K562 (cell line): ENCODE results near the gene MAGI2. TPM values are rescaled to one million over a fixed set of nuclear protein-coding genes. Genes with fewer than 3 reads are reported as not detected.

ENCODE experiments used
- ATAC-seq: fragments of 200-7000 bp; cut with Tn5 transposase; 3 replicates; pipeline ENCODE4 v1.9.1; 2020; ENCODE audit warnings: moderate library complexity
- BruUV-seq: library from RNA; stranded (reverse); fragments of 400-500 nt; replicated peaks from 2 replicates; lab custom pipeline; 2021; lab: Mats Ljungman, UMichigan
- CTCF ChIA-PET: fragments of 300-600 bp; formaldehyde crosslinking; extraction: SDS; loops from one replicate; lab custom pipeline; 2021; ENCODE audit warnings: low intra/inter-chr PET ratio; lab: Yijun Ruan, JAX
- POLR2A ChIA-PET: fragments of 300-600, 350-650 bp; sonication (Branson Sonifier 250); formaldehyde crosslinking; extraction: SDS; loops from one replicate; lab custom pipeline; 2021; ENCODE audit warnings: antibody characterized with exemption, inconsistent platforms; lab: Yijun Ruan, JAX
- DNase-seq, 4 experiments: peaks; one replicate each; pipeline versions ENCODE4 v3.0.0 to v3.0.0-alpha.2; 2011 to 2018; ENCODE audit warnings: low spot score in 3 of 4, mixed read lengths in 3 of 4; ENCODE audit errors: extremely low read depth in 1 of 4
- FAIRE-seq: peaks from 2 replicates; lab custom pipeline; 2011; peaks lifted over from hg19 to GRCh38; lab: Jason Lieb, UNC
- H2AFZ ChIP-seq: 2 replicates; pipeline ENCODE4 v1.6.0; 2011; ENCODE audit warnings: low read depth, low read length, control low read depth, inconsistent platforms
- H3K27ac ChIP-seq: fragments of 200-600 bp; 3 replicates; pipeline ENCODE4 v1.8.0; 2011; ENCODE audit warnings: low read depth, mild to moderate bottlenecking, control low read depth, inconsistent platforms, low read length, moderate library complexity, mixed read lengths; ENCODE audit errors: extremely low read depth
- H3K27me3 ChIP-seq, 2 experiments: fragments of 300-600 bp in 1 of 2; 2 replicates in 1 of 2; 3 replicates in 1 of 2; pipeline versions ENCODE4 v1.6.0 to v1.8.0; 2011; ENCODE audit warnings: inconsistent platforms in 2 of 2, low read length in 2 of 2, mild to moderate bottlenecking in 1 of 2, mixed read lengths in 1 of 2, moderate library complexity in 1 of 2; ENCODE audit not compliant: control insufficient read depth in 2 of 2, insufficient read depth in 2 of 2
- H3K36me3 ChIP-seq: fragments of 300-600 bp; 3 replicates; pipeline ENCODE4 v1.8.0; 2011; ENCODE audit warnings: mild to moderate bottlenecking, low read length, inconsistent platforms; ENCODE audit not compliant: control insufficient read depth, insufficient read depth
- H3K4me1 ChIP-seq, 2 experiments: fragments of 200-600 bp in 1 of 2; replicated peaks in 1 of 2; 2 replicates in 1 of 2; 3 replicates in 1 of 2; pipeline versions ENCODE4 v1.5.1 to v1.8.0; 2011; ENCODE audit warnings: inconsistent platforms in 2 of 2, low read length in 2 of 2, mild to moderate bottlenecking in 1 of 2, mixed read lengths in 1 of 2, moderate library complexity in 1 of 2; ENCODE audit not compliant: control insufficient read depth in 2 of 2, insufficient read depth in 2 of 2
- H3K4me2 ChIP-seq: 2 replicates; pipeline ENCODE4 v1.6.1; 2011; ENCODE audit warnings: low read length, control low read depth, inconsistent platforms, mixed read lengths; ENCODE audit not compliant: insufficient read depth
- H3K4me3 ChIP-seq: fragments of 200-600 bp; sonication (generic), shearing (Covaris generic); 2 replicates; pipeline ENCODE4 v1.5.1; 2016; ENCODE audit warnings: control low read depth, inconsistent platforms
- H3K79me2 ChIP-seq: fragments of 200-600 bp; 3 replicates; pipeline ENCODE4 v1.8.0; 2011; ENCODE audit warnings: low read length, inconsistent platforms; ENCODE audit not compliant: control insufficient read depth, insufficient read depth
- H3K9ac ChIP-seq, 2 experiments: 2 replicates each; pipeline versions ENCODE4 v1.6.0 to v1.6.1; 2011; ENCODE audit warnings: low read depth in 2 of 2, low read length in 2 of 2, control low read depth in 1 of 2, inconsistent platforms in 1 of 2, mild to moderate bottlenecking in 1 of 2, mixed read lengths in 1 of 2; ENCODE audit not compliant: insufficient read depth in 1 of 2
- H3K9me1 ChIP-seq: one replicate; pipeline ENCODE4 v1.6.0; 2011; ENCODE audit warnings: inconsistent platforms, mild to moderate bottlenecking, low read length, moderate library complexity; ENCODE audit not compliant: control insufficient read depth, insufficient read depth
- H3K9me3 ChIP-seq: replicated peaks from 2 replicates; pipeline ENCODE4 v1.5.1; 2011; ENCODE audit warnings: low read depth, low read length, inconsistent platforms; ENCODE audit not compliant: control insufficient read depth, insufficient read depth
- H4K20me1 ChIP-seq: replicated peaks from 2 replicates; pipeline ENCODE4 v1.6.1; 2011; ENCODE audit warnings: low read length, inconsistent platforms, mixed read lengths; ENCODE audit not compliant: control insufficient read depth, insufficient read depth
- ATF1 ChIP-seq, 2 experiments: fragments of 450-650 bp in 1 of 2; IDR thresholded peaks; 2 replicates each; pipeline ENCODE4 v1.6.1; 2016; ENCODE audit warnings: missing compliant biosample characterization in 1 of 2, missing genetic modification characterization in 1 of 2
- BRD9 ChIP-seq: fragments of 450-650 bp; IDR thresholded peaks from 2 replicates; pipeline ENCODE4 v1.6.1; 2018; ENCODE audit warnings: low read depth; ENCODE audit not compliant: partially characterized antibody
- C11orf30 ChIP-seq: fragments of 450-650 bp; IDR thresholded peaks from 2 replicates; pipeline ENCODE4 v1.6.1; 2016; ENCODE audit warnings: low read depth, mild to moderate bottlenecking
- CCNT2 ChIP-seq: IDR thresholded peaks from 2 replicates; pipeline ENCODE4 v1.6.1; 2011; ENCODE audit warnings: borderline replicate concordance, low read depth, mild to moderate bottlenecking, moderate library complexity, mixed read lengths, low read length; ENCODE audit not compliant: insufficient read length; ENCODE audit errors: extremely low read depth
- FOXP1 ChIP-seq: sonication (generic); formaldehyde crosslinking; IDR thresholded peaks from 2 replicates; pipeline ENCODE4 v1.8.0; 2022; ENCODE audit warnings: mild to moderate bottlenecking, missing genetic modification reagents
- MAFF ChIP-seq: IDR thresholded peaks from 2 replicates; pipeline ENCODE4 v1.6.1; 2012; ENCODE audit warnings: low read length, improper control_type of control experiment
- MAFG ChIP-seq: fragments of 450-650 bp; conservative IDR thresholded peaks from 2 replicates; pipeline ENCODE4 v1.6.1; 2016; ENCODE audit warnings: missing genetic modification characterization, missing compliant biosample characterization
- MAFK ChIP-seq: IDR thresholded peaks from 2 replicates; pipeline ENCODE4 v1.6.1; 2011; ENCODE audit warnings: low read length, improper control_type of control experiment
- MXI1 ChIP-seq: IDR thresholded peaks from 2 replicates; pipeline ENCODE4 v1.6.1; 2011; ENCODE audit warnings: low read depth, mild to moderate bottlenecking, improper control_type of control experiment, low read length
- NFXL1 ChIP-seq: fragments of 450-650 bp; formaldehyde crosslinking; IDR thresholded peaks from 2 replicates; pipeline ENCODE4 v1.4.0; 2021; ENCODE audit warnings: mild to moderate bottlenecking
- RBM39 ChIP-seq: fragments of 200-400 bp; formaldehyde crosslinking; optimal IDR thresholded peaks from 2 replicates; pipeline ENCODE3; 2018; ENCODE audit warnings: low read depth, low read length
- SUPT5H ChIP-seq: fragments of 450-650 bp; IDR thresholded peaks from 2 replicates; pipeline ENCODE4 v1.6.1; 2016
- ZNF121 ChIP-seq: sonication (generic); formaldehyde crosslinking; conservative IDR thresholded peaks from 2 replicates; pipeline ENCODE4 v1.8.0; 2022; ENCODE audit warnings: missing genetic modification reagents
- ZNF316 ChIP-seq: fragments of 450-650 bp; IDR thresholded peaks from 2 replicates; pipeline ENCODE4 v1.6.1; 2016
- ZNF324 ChIP-seq: fragments of 250-450 bp; sonication (Bioruptor Pico); IDR thresholded peaks from 2 replicates; pipeline ENCODE4 v1.4.0; 2020; ENCODE audit warnings: mild to moderate bottlenecking
- ZNF77 ChIP-seq: fragments of 250-450 bp; sonication (Bioruptor Pico); IDR thresholded peaks from 2 replicates; pipeline ENCODE4 v1.5.0; 2020
- ZZZ3 ChIP-seq: fragments of 450-650 bp; IDR thresholded peaks from 2 replicates; pipeline ENCODE4 v1.6.1; 2016; ENCODE audit warnings: antibody characterized with exemption, mild to moderate bottlenecking, moderate library complexity
- WGBS: fragments of 100-300 bp; shearing (Covaris generic); methylation state at CpG from one replicate; pipeline ENCODE4 v1.1.6; 2016; ENCODE audit warnings: low coverage, mixed read lengths; ENCODE audit not compliant: insufficient coverage; ENCODE audit errors: missing lambda C conversion rate; 5-methylcytosine and 5-hydroxymethylcytosine counted together
- in situ Hi-C: fragments of 300-500 bp; cut with MboI; formaldehyde crosslinking; loops from 4 replicates; pipeline ENCODE4 v1.15.0; 2018; ENCODE audit warnings: inconsistent platforms, mixed read lengths
- intact Hi-C: fragments of 100-400 bp; cut with micrococcal nuclease; formaldehyde crosslinking; loops from 2 replicates; pipeline ENCODE4 v1.14.2; 2022
- polyA plus RNA-seq, 8 experiments: library from polyadenylated mRNA; depleted of rRNA in 4 of 8; stranded (reverse) in 5 of 8; unstranded in 3 of 8; fragments of >200 nt; fragmentation: Nextera tagmentation in 2 of 8; fragmentation: Illumina TruSeq in 1 of 8; extraction: Ambion mirVana in 2 of 8; extraction: Trizol in 1 of 8; gene quantifications; 2 replicates each; pipeline versions ENCODE4 v1.2.1 to v1.2.3, GENCODE V29; 2011 to 2014; ENCODE audit warnings: inconsistent platforms in 1 of 8, missing spikeins in 1 of 8
- total RNA-seq, 7 experiments: library from RNA; depleted of rRNA in 6 of 7; stranded (reverse); fragments of >200 nt in 6 of 7; fragmentation: Illumina TruSeq in 2 of 7; extraction: Trizol in 2 of 7; gene quantifications; 2 replicates each; pipeline versions ENCODE4 v1.2.1 to v1.2.3, GENCODE V29; 2011 to 2021; ENCODE audit warnings: low replicate concordance in 1 of 7
- TF ChIP-seq, protein P1 (sequence below): fragments of 250-450 bp; sonication (Bioruptor Pico); IDR thresholded peaks from 2 replicates; pipeline ENCODE4 v1.8.0; 2022; ENCODE audit warnings: moderate library complexity, mild to moderate bottlenecking, inconsistent platforms

The MAGI2 gene
- total and polyA plus RNA-seq, 9 of the 15 experiments (the other 6 are each of a cell fraction or from before 2014, with no cell fraction given): 0.27 to 1.4 (median 0.70) TPM

DNA sequence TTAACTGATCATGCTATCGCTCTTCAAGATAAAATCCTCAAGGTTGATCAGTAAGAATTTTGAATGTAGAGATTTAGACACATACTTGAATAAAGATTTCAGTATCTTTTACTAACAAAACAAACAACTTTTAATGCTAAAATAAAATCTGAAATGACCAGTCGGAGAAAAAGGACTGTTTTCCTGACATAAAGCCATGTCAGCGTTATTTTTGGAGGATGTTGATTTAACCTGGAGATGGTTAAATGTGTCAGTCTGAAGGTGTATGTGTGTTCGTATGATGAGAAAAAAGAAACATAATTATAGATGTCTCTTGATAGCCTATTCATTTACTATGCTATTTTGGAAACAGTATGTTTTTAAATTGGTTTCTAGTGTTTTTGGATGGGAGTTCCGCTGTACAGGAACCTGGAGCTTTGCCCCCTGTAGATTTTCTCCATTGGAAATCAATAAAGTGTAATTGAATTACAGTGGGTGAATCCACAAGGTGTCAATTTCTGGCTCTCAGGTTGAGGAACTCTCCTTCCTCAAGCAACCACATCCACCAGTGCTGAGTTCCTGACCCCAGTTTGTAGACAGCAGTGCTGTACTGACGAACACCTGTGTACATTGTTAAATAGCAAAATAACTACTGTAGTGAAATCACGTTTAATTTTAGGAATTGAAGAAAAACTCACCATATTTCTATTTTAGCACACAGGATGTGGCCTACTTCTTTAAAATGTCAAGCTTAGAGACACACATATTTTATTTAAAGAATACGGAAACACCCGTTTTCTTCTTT lies 670.1 kb downstream of the MAGI2 start:
- H3K4me2 ChIP-seq: no peak overlapping the region
- in situ Hi-C loops (no loop called here), intact Hi-C loops (no loop called here)
- no peaks in the 10 kb centered on the region for H3K36me3 ChIP-seq
- DNase-seq (no peak), ATAC-seq (no peak), FAIRE-seq (no peak)
- peak; percentile 73 for TF ChIP-seq ZNF316
- TF ChIP-seq MAFK: peak; percentile 62; the same call in 1 of the 2 replicates
- TF ChIP-seq ZNF77: no peak
- TF ChIP-seq MAFG: peak; percentile 41
- TF ChIP-seq MAFF: peak; percentile 50; the same call in 1 of the 2 replicates
- TF ChIP-seq C11orf30: peak; percentile 20; the same call in 1 of the 2 replicates
- no peaks in the 10 kb centered on the region for H4K20me1 ChIP-seq
- no peak overlapping the region for H3K9ac ChIP-seq
- no peaks in the 10 kb centered on the region for H3K4me1 ChIP-seq
- no peak overlapping the region for H3K4me3 ChIP-seq
- POLR2A ChIA-PET: no interaction called here
- no peaks in the 10 kb centered on the region for H3K79me2 ChIP-seq
- CTCF ChIA-PET: no interaction called here
- no peaks in the 10 kb centered on the region for H3K27me3 ChIP-seq
- BruUV-seq: no TSS peak
- no peak overlapping the region for H3K27ac ChIP-seq
- no peak overlapping the region for H2AFZ ChIP-seq
- 3% methylated on average over 9 of the region's 9 CpGs for WGBS
- no peaks in the 10 kb centered on the region for H3K9me1 ChIP-seq
- H3K9me3 ChIP-seq: no peaks in the 10 kb centered on the region

DNA sequence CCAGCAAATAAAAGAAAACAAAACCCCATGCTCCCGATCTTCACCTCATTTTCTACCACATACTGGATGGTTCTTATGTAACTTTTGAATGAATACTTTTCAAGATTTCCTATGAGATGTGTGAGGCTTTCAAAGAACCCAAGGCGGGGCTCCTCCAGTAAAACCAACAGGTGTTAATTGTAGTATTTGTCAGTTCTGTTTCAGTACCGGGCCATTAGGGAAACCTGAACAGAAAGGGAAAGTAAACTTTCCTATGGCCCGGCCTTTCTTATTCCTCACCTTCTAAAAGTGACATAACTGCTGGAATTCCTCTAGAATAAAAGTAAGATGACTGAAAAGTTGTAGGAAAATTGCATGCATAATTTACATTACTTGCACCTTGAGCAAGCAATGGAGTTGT lies 672.9 kb downstream of the MAGI2 start:
- Histone ChIP-seq H2AFZ (no peak overlapping the region), H3K27ac (no peak overlapping the region), H3K79me2 (no peaks in the 10 kb centered on the region), H3K9ac (no peak overlapping the region), H3K9me3 (no peaks in the 10 kb centered on the region), H3K9me1 (no peaks in the 10 kb centered on the region), H3K36me3 (no peaks in the 10 kb centered on the region), H3K4me3 (no peak overlapping the region), H3K4me1 (no peaks in the 10 kb centered on the region), H4K20me1 (no peaks in the 10 kb centered on the region), H3K4me2 (no peak overlapping the region), H3K27me3 (no peaks in the 10 kb centered on the region)
- in situ Hi-C loops: no loop called here
- ChIA-PET POLR2A (no interaction called here), CTCF (no interaction called here)
- DNase-seq (no peak), ATAC-seq (no peak), FAIRE-seq (no peak)
- intact Hi-C loops: no loop called here
- no TSS peak for BruUV-seq
- WGBS: 0% methylated on average over 4 of the region's 4 CpGs
- TF ChIP-seq RBM39 (no peak), ZNF324 (CRISPR knock-in tag) (no peak), ZNF121 (CRISPR knock-in tag) (no peak), ATF1 (CRISPR knock-in tag; IDR thresholded peaks at IDR 0.05) (no peak), ATF1 (tag; IDR thresholded peaks at IDR 0.05) (no peak), FOXP1 (CRISPR knock-in tag) (no peak), SUPT5H (no peak), ZZZ3 (no peak), BRD9 (no peak), NFXL1 (CRISPR knock-in tag) (no peak), CCNT2 (no peak), MXI1 (no peak)
- TF ChIP-seq, protein P1, sequence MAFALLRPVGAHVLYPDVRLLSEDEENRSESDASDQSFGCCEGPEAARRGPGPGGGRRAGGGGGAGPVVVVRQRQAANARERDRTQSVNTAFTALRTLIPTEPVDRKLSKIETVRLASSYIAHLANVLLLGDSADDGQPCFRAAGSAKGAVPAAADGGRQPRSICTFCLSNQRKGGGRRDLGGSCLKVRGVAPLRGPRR: no peak
